ENCODE results near the gene LCN10.
"Not testable (repeated sequence)": the region's sequence is repeated elsewhere in the genome, so short reads cannot be mapped to it uniquely, and the experiment has no call there.

LCN10 gene

GRCh38 chr9:136705564-136705963 lies 37.2 kb downstream of the LCN10 start (continued):
- no peak for TF ChIP-seq TSHZ2 (CRISPR knock-in tag; IDR thresholded peaks at IDR 0.05)
- no peak for TF ChIP-seq POU6F1 (CRISPR knock-in tag; IDR thresholded peaks at IDR 0.05; ENCODE audit: borderline replicate concordance, low read depth)
- TF ChIP-seq GLIS3 (CRISPR knock-in tag; IDR thresholded peaks at IDR 0.05) = no peak
- no peak for TF ChIP-seq ZNF565 (CRISPR knock-in tag; conservative IDR thresholded peaks at IDR 0.05; ENCODE audit: low read depth)
- no peak for TF ChIP-seq ZFP30 (CRISPR knock-in tag; IDR thresholded peaks at IDR 0.05)
- no peak for TF ChIP-seq PPARA (CRISPR knock-in tag; IDR thresholded peaks at IDR 0.05; ENCODE audit: borderline replicate concordance)
- no peak for TF ChIP-seq ZNF70 (CRISPR knock-in tag; IDR thresholded peaks at IDR 0.05)

GRCh38 chr9:136704741-136705140 lies 38.0 kb downstream of the LCN10 start:
- not testable (repeated sequence) for ATAC-seq

GRCh38 chr9:136703276-136703860 lies 39.4 kb downstream of the LCN10 start:
- no peak for ATAC-seq
- TF ChIP-seq ARNTL (CRISPR knock-in tag; IDR thresholded peaks at IDR 0.05; ENCODE audit: borderline replicate concordance, low read depth) (no peak), BACH2 (CRISPR knock-in tag; IDR thresholded peaks at IDR 0.05; ENCODE audit: borderline replicate concordance) (no peak), CSDC2 (CRISPR knock-in tag; IDR thresholded peaks at IDR 0.05) (no peak), TCF4 (CRISPR knock-in tag; IDR thresholded peaks at IDR 0.05; ENCODE audit: borderline replicate concordance) (no peak), ZNF8 (CRISPR knock-in tag; IDR thresholded peaks at IDR 0.05) (no peak), PATZ1 (CRISPR knock-in tag; IDR thresholded peaks at IDR 0.05; ENCODE audit: borderline replicate concordance) (no peak), ZFP30 (CRISPR knock-in tag; IDR thresholded peaks at IDR 0.05) (no peak), TOX (CRISPR knock-in tag; IDR thresholded peaks at IDR 0.05; ENCODE audit: borderline replicate concordance) (no peak), ZC3H10 (CRISPR knock-in tag; IDR thresholded peaks at IDR 0.05) (no peak), TSHZ2 (CRISPR knock-in tag; IDR thresholded peaks at IDR 0.05) (no peak), RARB (CRISPR knock-in tag; IDR thresholded peaks at IDR 0.05) (no peak), OSR1 (CRISPR knock-in tag; IDR thresholded peaks at IDR 0.05) (no peak), SNAI2 (CRISPR knock-in tag; IDR thresholded peaks at IDR 0.05) (no peak)

- no peak for ATAC-seq
- TF ChIP-seq ZNF8 (CRISPR knock-in tag; IDR thresholded peaks at IDR 0.05) (no peak), CREB5 (CRISPR knock-in tag; IDR thresholded peaks at IDR 0.05; ENCODE audit: low read depth) (no peak), ZC3H10 (CRISPR knock-in tag; IDR thresholded peaks at IDR 0.05) (no peak), ARNTL (CRISPR knock-in tag; IDR thresholded peaks at IDR 0.05; ENCODE audit: borderline replicate concordance, low read depth) (no peak), PPARA (CRISPR knock-in tag; IDR thresholded peaks at IDR 0.05; ENCODE audit: borderline replicate concordance) (no peak), ZFP3 (CRISPR knock-in tag; IDR thresholded peaks at IDR 0.05) (no peak), ZFP30 (CRISPR knock-in tag; IDR thresholded peaks at IDR 0.05) (no peak), RARB (CRISPR knock-in tag; IDR thresholded peaks at IDR 0.05) (no peak), SNAI2 (CRISPR knock-in tag; IDR thresholded peaks at IDR 0.05) (no peak)
Measured at GRCh38 chr9:136701668-136702053, 41.1 kb downstream of the LCN10 start.
